ENCODE results near the gene ULK2.

DNA sequence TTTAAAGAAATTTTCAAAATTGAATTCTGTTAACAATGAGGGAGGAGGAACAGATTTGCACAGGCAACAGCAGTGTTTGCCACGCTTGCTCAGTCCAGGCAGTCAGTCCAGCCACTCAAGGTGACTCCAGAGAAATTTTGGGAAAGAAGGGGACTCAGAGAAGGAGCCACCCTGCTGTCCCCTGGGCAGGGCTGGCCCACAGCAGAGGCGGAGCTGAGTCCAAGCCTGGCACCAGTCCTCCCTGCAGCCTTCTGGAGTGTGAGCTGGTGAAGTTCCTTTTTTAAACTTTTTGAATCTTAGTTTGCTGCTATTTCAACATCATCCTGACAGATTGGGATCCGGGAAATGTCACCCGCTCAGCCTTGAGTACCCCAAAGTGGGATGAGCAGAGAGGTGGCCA is 136.9 kb downstream of the ULK2 start:
- TF ChIP-seq, protein P1, sequence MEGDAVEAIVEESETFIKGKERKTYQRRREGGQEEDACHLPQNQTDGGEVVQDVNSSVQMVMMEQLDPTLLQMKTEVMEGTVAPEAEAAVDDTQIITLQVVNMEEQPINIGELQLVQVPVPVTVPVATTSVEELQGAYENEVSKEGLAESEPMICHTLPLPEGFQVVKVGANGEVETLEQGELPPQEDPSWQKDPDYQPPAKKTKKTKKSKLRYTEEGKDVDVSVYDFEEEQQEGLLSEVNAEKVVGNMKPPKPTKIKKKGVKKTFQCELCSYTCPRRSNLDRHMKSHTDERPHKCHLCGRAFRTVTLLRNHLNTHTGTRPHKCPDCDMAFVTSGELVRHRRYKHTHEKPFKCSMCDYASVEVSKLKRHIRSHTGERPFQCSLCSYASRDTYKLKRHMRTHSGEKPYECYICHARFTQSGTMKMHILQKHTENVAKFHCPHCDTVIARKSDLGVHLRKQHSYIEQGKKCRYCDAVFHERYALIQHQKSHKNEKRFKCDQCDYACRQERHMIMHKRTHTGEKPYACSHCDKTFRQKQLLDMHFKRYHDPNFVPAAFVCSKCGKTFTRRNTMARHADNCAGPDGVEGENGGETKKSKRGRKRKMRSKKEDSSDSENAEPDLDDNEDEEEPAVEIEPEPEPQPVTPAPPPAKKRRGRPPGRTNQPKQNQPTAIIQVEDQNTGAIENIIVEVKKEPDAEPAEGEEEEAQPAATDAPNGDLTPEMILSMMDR (IDR thresholded peaks at IDR 0.05), result no peak
- TF ChIP-seq POLR2AphosphoS5 (IDR thresholded peaks at IDR 0.05; ENCODE audit: low read depth, low read length) (no peak), TCF7L2 (IDR thresholded peaks at IDR 0.05; ENCODE audit: low read depth, low read length) (no peak), SIN3A (IDR thresholded peaks at IDR 0.05; ENCODE audit: borderline replicate concordance, insufficient read depth, low read depth, low read length) (no peak)
- TF ChIP-seq, protein P2, sequence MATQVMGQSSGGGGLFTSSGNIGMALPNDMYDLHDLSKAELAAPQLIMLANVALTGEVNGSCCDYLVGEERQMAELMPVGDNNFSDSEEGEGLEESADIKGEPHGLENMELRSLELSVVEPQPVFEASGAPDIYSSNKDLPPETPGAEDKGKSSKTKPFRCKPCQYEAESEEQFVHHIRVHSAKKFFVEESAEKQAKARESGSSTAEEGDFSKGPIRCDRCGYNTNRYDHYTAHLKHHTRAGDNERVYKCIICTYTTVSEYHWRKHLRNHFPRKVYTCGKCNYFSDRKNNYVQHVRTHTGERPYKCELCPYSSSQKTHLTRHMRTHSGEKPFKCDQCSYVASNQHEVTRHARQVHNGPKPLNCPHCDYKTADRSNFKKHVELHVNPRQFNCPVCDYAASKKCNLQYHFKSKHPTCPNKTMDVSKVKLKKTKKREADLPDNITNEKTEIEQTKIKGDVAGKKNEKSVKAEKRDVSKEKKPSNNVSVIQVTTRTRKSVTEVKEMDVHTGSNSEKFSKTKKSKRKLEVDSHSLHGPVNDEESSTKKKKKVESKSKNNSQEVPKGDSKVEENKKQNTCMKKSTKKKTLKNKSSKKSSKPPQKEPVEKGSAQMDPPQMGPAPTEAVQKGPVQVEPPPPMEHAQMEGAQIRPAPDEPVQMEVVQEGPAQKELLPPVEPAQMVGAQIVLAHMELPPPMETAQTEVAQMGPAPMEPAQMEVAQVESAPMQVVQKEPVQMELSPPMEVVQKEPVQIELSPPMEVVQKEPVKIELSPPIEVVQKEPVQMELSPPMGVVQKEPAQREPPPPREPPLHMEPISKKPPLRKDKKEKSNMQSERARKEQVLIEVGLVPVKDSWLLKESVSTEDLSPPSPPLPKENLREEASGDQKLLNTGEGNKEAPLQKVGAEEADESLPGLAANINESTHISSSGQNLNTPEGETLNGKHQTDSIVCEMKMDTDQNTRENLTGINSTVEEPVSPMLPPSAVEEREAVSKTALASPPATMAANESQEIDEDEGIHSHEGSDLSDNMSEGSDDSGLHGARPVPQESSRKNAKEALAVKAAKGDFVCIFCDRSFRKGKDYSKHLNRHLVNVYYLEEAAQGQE (IDR thresholded peaks at IDR 0.05; ENCODE audit: insufficient read depth in 1 of 2, low read depth in 2 of 2, low read length in 1 of 2), result no peak

All from Panc1 (cell line).